NT2/D1 (cell line): ENCODE measurements around the gene MAP6.

Experiments
- DNase-seq: peaks from one replicate; pipeline ENCODE4 v3.0.0-alpha.2; 2011; ENCODE audit warnings: low read depth, low spot score
- H3K27me3 ChIP-seq: 2 replicates; pipeline ENCODE4 v1.6.0; 2011; ENCODE audit warnings: mild to moderate bottlenecking; ENCODE audit not compliant: insufficient read length, insufficient read depth
- H3K36me3 ChIP-seq: 2 replicates; pipeline ENCODE4 v1.6.1; 2011; ENCODE audit warnings: mild to moderate bottlenecking, low read length, mixed read lengths; ENCODE audit not compliant: insufficient read depth, insufficient read length
- H3K4me1 ChIP-seq: 2 replicates; pipeline ENCODE4 v1.5.1; 2011; ENCODE audit not compliant: insufficient read depth, insufficient read length
- H3K4me3 ChIP-seq: 2 replicates; pipeline ENCODE4 v1.5.1; 2011; ENCODE audit warnings: low read depth; ENCODE audit not compliant: insufficient read length
- H3K9ac ChIP-seq: 2 replicates; pipeline ENCODE4 v1.6.0; 2011; ENCODE audit warnings: low read depth; ENCODE audit not compliant: insufficient read length
- H3K9me3 ChIP-seq: 2 replicates; pipeline ENCODE4 v1.5.1; 2011; ENCODE audit warnings: mild to moderate bottlenecking, low read length; ENCODE audit not compliant: insufficient read depth
- SUZ12 ChIP-seq: IDR thresholded peaks from 2 replicates; pipeline ENCODE4 v1.6.1; 2011; ENCODE audit not compliant: insufficient read length, insufficient read depth; ENCODE audit errors: extremely low read depth
- YY1 ChIP-seq: IDR thresholded peaks from 2 replicates; pipeline ENCODE4 v1.6.1; 2011; ENCODE audit not compliant: insufficient read length, insufficient read depth
- ZNF274 ChIP-seq: IDR thresholded peaks from 2 replicates; pipeline ENCODE4 v1.6.1; 2011; ENCODE audit warnings: mild to moderate bottlenecking, low read depth, low read length

Gene MAP6

DNA sequence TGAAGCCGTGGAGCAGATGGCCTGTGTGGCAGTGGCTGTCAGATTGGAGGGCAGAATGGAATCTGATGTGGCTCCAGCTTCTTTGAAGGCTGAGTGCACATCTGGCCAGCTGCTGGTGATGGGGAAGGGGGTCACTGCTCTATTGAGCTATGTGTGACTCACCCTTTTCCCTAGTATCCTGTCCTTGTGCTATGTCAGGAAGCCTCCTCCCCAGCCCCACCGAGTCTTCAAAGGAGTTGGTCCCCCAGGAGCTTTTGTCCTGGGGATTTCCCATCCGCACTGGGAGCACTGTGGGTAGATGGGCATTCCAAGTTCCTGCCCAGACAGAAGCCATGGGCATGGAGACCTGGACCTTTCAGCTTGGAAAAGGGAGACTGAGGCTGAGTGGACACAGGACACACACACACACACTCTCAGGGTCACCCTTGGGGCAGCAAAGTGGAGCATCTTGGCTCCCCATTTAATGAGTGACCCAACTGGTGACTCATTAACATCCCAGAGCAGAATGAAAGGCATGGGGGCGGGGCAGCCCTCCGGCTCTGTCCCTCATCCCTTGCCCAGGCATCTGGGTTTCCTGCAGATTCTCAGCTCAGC, 103.5 kb downstream of the MAP6 start:
- Histone ChIP-seq H3K4me3 (no peak overlapping the region), H3K4me1 (peaks cover 20% of the 10 kb centered on the region), H3K9me3 (no peaks in the 10 kb centered on the region), H3K9ac (peak overlapping the region; percentile 93), H3K27me3 (no peaks in the 10 kb centered on the region), H3K36me3 (peaks cover 71% of the 10 kb centered on the region)
- TF ChIP-seq SUZ12 (no peak), ZNF274 (no peak), YY1 (no peak)
- no peak for DNase-seq

GRCh38 chr11:75563978-75564552, 104.8 kb downstream of the MAP6 start:
- peak overlapping the region; percentile 93 for H3K9ac ChIP-seq
- H3K9me3 ChIP-seq, result no peaks in the 10 kb centered on the region
- H3K4me1 ChIP-seq, result peaks cover 26% of the 10 kb centered on the region
- no peak for TF ChIP-seq ZNF274
- TF ChIP-seq SUZ12, result no peak
- no peak for TF ChIP-seq YY1
- H3K27me3 ChIP-seq, result no peaks in the 10 kb centered on the region
- H3K4me3 ChIP-seq, result peak overlapping the region; percentile 84
- no peak for DNase-seq
- peaks cover 60% of the 10 kb centered on the region for H3K36me3 ChIP-seq

DNA sequence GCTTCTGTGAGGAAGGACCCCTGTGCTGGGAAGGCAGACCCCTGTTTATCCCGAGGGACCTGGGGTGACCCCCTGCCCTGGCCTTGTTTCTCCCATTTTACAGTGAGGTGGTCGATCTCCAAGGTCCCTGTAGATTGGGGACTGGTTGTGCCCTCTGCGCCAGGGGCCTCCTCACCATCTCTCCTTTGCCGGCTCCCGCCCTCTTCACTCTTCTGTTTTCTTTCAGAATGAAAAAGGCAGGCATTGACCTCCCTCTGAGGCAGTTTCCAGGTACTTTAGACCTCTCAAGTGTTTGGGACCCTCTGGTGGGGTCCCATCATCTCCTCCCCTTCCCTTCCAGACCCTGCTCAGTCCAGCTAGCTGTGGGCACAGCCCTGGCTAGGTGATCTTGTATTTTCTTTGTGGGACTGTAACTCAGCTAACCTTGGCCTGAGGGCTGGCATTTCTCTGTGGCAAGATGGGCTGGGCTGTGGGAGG, 105.3 kb downstream of the MAP6 start:
- peaks cover 28% of the 10 kb centered on the region for H3K4me1 ChIP-seq
- H3K9ac ChIP-seq, result peak overlapping the region; percentile 93
- TF ChIP-seq SUZ12, result no peak
- no peak for TF ChIP-seq YY1
- no peak for TF ChIP-seq ZNF274
- no peaks in the 10 kb centered on the region for H3K27me3 ChIP-seq
- no peaks in the 10 kb centered on the region for H3K9me3 ChIP-seq
- no peak for DNase-seq
- peak overlapping the region; percentile 84 for H3K4me3 ChIP-seq
- peaks cover 55% of the 10 kb centered on the region for H3K36me3 ChIP-seq

- peak overlapping the region; percentile 84 for H3K4me3 ChIP-seq
- H3K4me1 ChIP-seq, result peaks cover 28% of the 10 kb centered on the region
- peak overlapping the region; percentile 99 for H3K9ac ChIP-seq
These were observed 105.9 kb downstream of the MAP6 start for GRCh38 chr11:75562836-75563484.

GRCh38 chr11:75562048-75562835, 106.6 kb downstream of the MAP6 start, which contains the start of gene SERPINH1:
Gene SERPINH1 (plus strand): TSS chr11:75562253. CDS start chr11:75566350, 4,097 bp downstream.
- Histone ChIP-seq H3K27me3 (no peaks in the 10 kb centered on the region), H3K4me3 (peak within 1 kb of the TSS; percentile 84), H3K9me3 (no peaks in the 10 kb centered on the region), H3K9ac (peak within 1 kb of the TSS; percentile 99), H3K4me1 (peaks cover 33% of the 10 kb centered on the region), H3K36me3 (peaks cover 42% of the 10 kb centered on the region)
- DNase-seq, result no peak
- TF ChIP-seq YY1 (no peak), ZNF274 (no peak), SUZ12 (no peak)

More at GRCh38 chr11:75562836-75563484, 105.9 kb downstream of the MAP6 start:
- no peaks in the 10 kb centered on the region for H3K27me3 ChIP-seq
- no peaks in the 10 kb centered on the region for H3K9me3 ChIP-seq
- DNase-seq, result peak; percentile 94
- H3K36me3 ChIP-seq, result peaks cover 49% of the 10 kb centered on the region
- TF ChIP-seq SUZ12 (no peak), YY1 (no peak), ZNF274 (no peak)

GRCh38 chr11:75561426-75562047, 107.3 kb downstream of the MAP6 start:
- TF ChIP-seq SUZ12, result no peak
- H3K36me3 ChIP-seq, result peaks cover 35% of the 10 kb centered on the region
- H3K4me3 ChIP-seq, result peak overlapping the region; percentile 84
- DNase-seq, result no peak
- H3K27me3 ChIP-seq, result no peaks in the 10 kb centered on the region
- H3K9me3 ChIP-seq, result no peaks in the 10 kb centered on the region
- peak overlapping the region; percentile 81 for H3K9ac ChIP-seq
- peaks cover 36% of the 10 kb centered on the region for H3K4me1 ChIP-seq

DNA sequence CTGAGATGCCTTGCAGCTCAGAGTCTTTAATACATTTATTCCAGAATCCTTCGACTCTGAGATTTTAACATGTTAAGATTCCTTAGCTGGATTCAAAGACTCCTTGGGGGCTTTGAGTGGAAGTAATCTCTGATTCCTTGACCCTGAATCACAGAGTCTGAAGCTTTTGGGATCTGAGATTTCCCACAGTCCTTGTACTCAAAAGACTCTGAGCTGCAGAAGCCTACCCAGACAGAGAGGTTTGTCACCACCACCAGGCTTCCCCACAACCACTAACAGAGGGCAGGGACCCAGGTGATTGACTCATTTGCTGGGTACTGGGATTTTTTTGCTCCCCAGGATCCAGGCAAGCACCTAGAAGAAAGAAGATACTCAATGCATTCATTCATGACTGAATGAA, 108.2 kb downstream of the MAP6 start:
- no peak for TF ChIP-seq SUZ12
- TF ChIP-seq ZNF274, result no peak
- no peak for TF ChIP-seq YY1
- no peak overlapping the region for H3K9ac ChIP-seq
- H3K4me3 ChIP-seq, result no peak overlapping the region
- DNase-seq, result no peak
- no peaks in the 10 kb centered on the region for H3K9me3 ChIP-seq
- H3K4me1 ChIP-seq, result peaks cover 32% of the 10 kb centered on the region
- H3K36me3 ChIP-seq, result peaks cover 26% of the 10 kb centered on the region
- no peaks in the 10 kb centered on the region for H3K27me3 ChIP-seq
